SH-SY5Y (cell line): ENCODE measurements around the gene PDIA5.

Experiments
- GATA2 ChIP-seq: IDR thresholded peaks from 2 replicates; pipeline ENCODE4 v1.6.1; 2011; ENCODE audit warnings: mild to moderate bottlenecking, low read depth, low read length
- GATA3 ChIP-seq: IDR thresholded peaks from 2 replicates; pipeline ENCODE4 v1.6.1; 2011; ENCODE audit warnings: low read depth, mild to moderate bottlenecking, low read length, moderate library complexity

GRCh38 chr3:123169492-123169929 is 102.7 kb downstream of the PDIA5 start:
- no peak for TF ChIP-seq GATA2
- TF ChIP-seq GATA3: no peak
